K562 treated with DMSO at 1 percent for 12 hours (cell line): ENCODE data around the gene OR2H2. TPM values are rescaled to one million over a fixed set of nuclear protein-coding genes. Genes with fewer than 3 reads are reported as not detected.

Experiments used
- total RNA-seq: library from RNA; unstranded; fragments of 300-600 nt; gene quantifications from 2 replicates; pipeline ENCODE4 v1.2.3, GENCODE V29; 2022; ENCODE audit not compliant: insufficient read depth

The OR2H2 gene
- total RNA-seq = not detected in 2 replicates

GRCh38 chr6:29584821-29585220 is at the start of gene OR2H2:
OR2H2 (plus strand) TSS chr6:29585121; CDS start chr6:29587945, 2,824 bp downstream.

GRCh38 chr6:29559524-29560287 is 25.2 kb upstream of the OR2H2 start, which contains the start of gene UBD:
UBD (minus strand) TSS chr6:29559732; CDS start chr6:29559701, 31 bp downstream.

DNA sequence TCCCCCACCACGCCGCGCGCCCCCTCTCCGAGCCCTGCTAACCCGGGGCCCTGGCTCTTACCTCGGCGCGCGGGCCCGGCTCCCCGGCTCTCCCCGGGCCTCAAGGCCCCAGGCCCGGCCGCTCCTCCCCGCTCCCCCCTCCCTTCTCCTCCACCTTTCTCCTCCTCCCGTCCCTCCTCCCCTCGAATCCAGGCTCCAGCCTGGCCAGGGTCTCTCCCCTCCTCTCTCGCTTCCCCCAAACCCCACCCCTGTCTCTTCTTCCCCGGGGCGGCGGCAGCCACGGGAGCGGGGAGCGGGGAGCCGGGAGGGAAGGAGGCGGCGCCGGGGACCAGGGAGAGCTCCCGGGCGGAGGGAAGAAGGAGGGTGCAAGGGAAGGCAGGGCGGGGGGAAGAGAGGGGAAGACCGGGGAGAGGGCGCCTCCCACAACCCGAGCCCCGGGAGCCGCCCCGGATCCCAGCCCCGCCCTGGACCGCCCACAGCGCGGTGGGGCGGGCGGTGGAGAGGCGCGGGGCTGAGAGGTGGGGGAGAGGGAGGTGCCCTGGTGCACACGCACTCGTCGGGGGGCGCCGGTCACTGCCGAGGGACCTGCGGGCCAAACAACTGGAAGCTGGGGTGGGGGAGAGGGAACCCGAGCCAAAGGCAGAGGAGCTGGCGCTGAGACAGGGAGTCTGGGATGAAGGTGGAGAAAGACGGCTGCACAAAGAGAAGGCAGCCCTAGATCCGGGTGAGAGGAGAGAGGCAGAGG is 48.0 kb downstream of the OR2H2 start, which contains the start of gene GABBR1:
Gene GABBR1 (minus strand): TSS at position 395 of the 745 bp plus-strand sequence. CDS start 798 bp downstream, outside the sequence.

Other genes with a start within 250 kb of the OR2H2 start
- not detected in 2 replicates for gene OR5V1, start 216.3 kb upstream of the OR2H2 start, total RNA-seq
- gene OR12D3, start 209.8 kb upstream of the OR2H2 start, total RNA-seq = not detected in 2 replicates
- gene OR12D2, start 189.5 kb upstream of the OR2H2 start, total RNA-seq = not detected in 2 replicates
- gene OR12D1, start 170.2 kb upstream of the OR2H2 start, total RNA-seq = not detected in 2 replicates
- gene OR10C1, start 145.8 kb upstream of the OR2H2 start, total RNA-seq = not detected in 2 replicates
- not detected in 2 replicates for gene OR11A1, start 128.1 kb upstream of the OR2H2 start, total RNA-seq
- gene OR2H1, start 128.0 kb upstream of the OR2H2 start, total RNA-seq = not detected in 2 replicates
- gene MAS1L, start 97.2 kb upstream of the OR2H2 start, total RNA-seq = not detected in 2 replicates
- not detected in 2 replicates for gene UBD, start 25.4 kb upstream of the OR2H2 start, total RNA-seq
- gene GABBR1, start 48.1 kb downstream of the OR2H2 start, total RNA-seq = 3.0 and 13.3 TPM in 2 replicates
- not detected in 2 replicates for gene MOG, start 72.0 kb downstream of the OR2H2 start, total RNA-seq
- not detected in 2 replicates for gene ZFP57, start 96.0 kb downstream of the OR2H2 start, total RNA-seq
- gene HLA-F, start 138.3 kb downstream of the OR2H2 start, total RNA-seq = not detected in 2 replicates
- gene HLA-G, start 242.7 kb downstream of the OR2H2 start, total RNA-seq = not detected in 2 replicates